Suprapubic skin (tissue), 4 donors: ENCODE results near the gene FRMD1.

Source experiments
- EP300 ChIP-seq: sonication (generic); formaldehyde crosslinking; IDR thresholded peaks from one replicate; pipeline ENCODE4 v1.6.1; 2017; ENCODE audit warnings: antibody characterized with exemption
- POLR2A ChIP-seq, 2 donors: fragments of 450-650 bp; IDR thresholded peaks; one replicate each; pipeline ENCODE4 v1.6.1; 2017; ENCODE audit warnings: antibody characterized with exemption in 2 of 2, mild to moderate bottlenecking in 2 of 2, moderate library complexity in 2 of 2
- POLR2AphosphoS5 ChIP-seq, 3 donors: sonication (generic); formaldehyde crosslinking; IDR thresholded peaks; one replicate each; pipeline ENCODE4 v1.6.1; 2017; ENCODE audit warnings: antibody characterized with exemption in 3 of 3
- TF ChIP-seq, protein P1 (sequence below), 2 donors: fragments of 200-600 bp in 1 of 2; fragments of 450-650 bp in 1 of 2; sonication (generic) in 1 of 2; IDR thresholded peaks; one replicate each; pipeline ENCODE4 v1.5.1; 2016 to 2019; ENCODE audit warnings: antibody characterized with exemption in 2 of 2, mild to moderate bottlenecking in 1 of 2, moderate library complexity in 1 of 2

DNA sequence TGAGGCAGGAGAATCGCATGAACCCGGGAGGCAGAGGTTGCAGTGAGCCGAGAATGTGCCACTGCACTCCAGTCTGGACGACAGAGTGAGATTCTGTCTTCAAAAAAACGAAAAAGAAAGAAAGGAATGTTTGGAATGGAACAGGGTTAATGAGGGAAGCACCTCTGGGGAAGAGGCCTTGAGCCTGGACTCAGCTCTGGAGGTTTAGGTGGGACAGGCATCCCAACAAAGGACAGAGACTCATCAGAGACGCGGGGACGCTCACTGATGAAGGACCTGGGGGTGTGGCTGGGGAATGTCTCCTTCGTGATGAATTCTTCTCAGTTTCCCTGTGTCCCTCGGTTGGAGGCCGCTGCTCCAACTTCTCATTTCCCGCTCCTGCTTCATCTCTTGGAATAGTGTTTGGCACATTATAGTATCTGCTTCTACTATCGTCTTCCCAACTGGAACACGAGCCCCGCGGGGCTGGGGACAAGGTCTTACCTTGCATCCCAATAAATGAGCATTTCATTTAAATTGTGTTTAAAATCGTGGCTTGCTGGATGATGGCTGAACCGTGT, 54.0 kb downstream of the FRMD1 start:
- TF ChIP-seq POLR2A (IDR thresholded peaks at IDR 0.05): no peak
- TF ChIP-seq, protein P1, sequence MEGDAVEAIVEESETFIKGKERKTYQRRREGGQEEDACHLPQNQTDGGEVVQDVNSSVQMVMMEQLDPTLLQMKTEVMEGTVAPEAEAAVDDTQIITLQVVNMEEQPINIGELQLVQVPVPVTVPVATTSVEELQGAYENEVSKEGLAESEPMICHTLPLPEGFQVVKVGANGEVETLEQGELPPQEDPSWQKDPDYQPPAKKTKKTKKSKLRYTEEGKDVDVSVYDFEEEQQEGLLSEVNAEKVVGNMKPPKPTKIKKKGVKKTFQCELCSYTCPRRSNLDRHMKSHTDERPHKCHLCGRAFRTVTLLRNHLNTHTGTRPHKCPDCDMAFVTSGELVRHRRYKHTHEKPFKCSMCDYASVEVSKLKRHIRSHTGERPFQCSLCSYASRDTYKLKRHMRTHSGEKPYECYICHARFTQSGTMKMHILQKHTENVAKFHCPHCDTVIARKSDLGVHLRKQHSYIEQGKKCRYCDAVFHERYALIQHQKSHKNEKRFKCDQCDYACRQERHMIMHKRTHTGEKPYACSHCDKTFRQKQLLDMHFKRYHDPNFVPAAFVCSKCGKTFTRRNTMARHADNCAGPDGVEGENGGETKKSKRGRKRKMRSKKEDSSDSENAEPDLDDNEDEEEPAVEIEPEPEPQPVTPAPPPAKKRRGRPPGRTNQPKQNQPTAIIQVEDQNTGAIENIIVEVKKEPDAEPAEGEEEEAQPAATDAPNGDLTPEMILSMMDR (IDR thresholded peaks at IDR 0.05): no peak
- no peak for TF ChIP-seq EP300
- TF ChIP-seq POLR2AphosphoS5 (IDR thresholded peaks at IDR 0.05): no peak
